Right lobe of liver (tissue), 6 donors: ENCODE data around the gene MMAB. TPM values are rescaled to one million over a fixed set of nuclear protein-coding genes. Genes with fewer than 3 reads are reported as not detected.
A peak's percentile ranks its signal among the peaks of the same experiment; 100 is the strongest.

Experiments
- ATAC-seq, 4 donors: fragments of 200-7000 bp; cut with Tn5 transposase; one replicate each; pipeline ENCODE4 v1.9.1; 2020; ENCODE audit warnings: mild to moderate bottlenecking in 4 of 4, moderate library complexity in 4 of 4
- DNase-seq, 3 donors: peaks; one replicate each; pipeline ENCODE4 v3.0.0-alpha.2; 2020
- H3K27ac ChIP-seq, 3 donors: fragments of 200-600 bp; one replicate each; pipeline ENCODE4 v1.8.0; 2022
- H3K27me3 ChIP-seq, 2 donors: fragments of 200-600 bp; one replicate each; pipeline ENCODE4 v1.8.0; 2022
- H3K36me3 ChIP-seq, 4 donors: fragments of 200-600 bp; sonication (generic) in 1 of 4; one replicate each; pipeline versions ENCODE4 v1.5.1 to v1.8.0; 2017 to 2022; ENCODE audit warnings: control low read depth in 1 of 4
- H3K4me1 ChIP-seq, 4 donors: fragments of 200-600 bp; sonication (generic) in 1 of 4; one replicate each; pipeline versions ENCODE4 v1.5.1 to v1.8.0; 2017 to 2022; ENCODE audit warnings: control low read depth in 1 of 4
- H3K4me3 ChIP-seq, 3 donors: fragments of 200-600 bp; one replicate each; pipeline ENCODE4 v1.8.0; 2022
- H3K9me3 ChIP-seq, 4 donors: fragments of 200-600 bp; sonication (generic) in 1 of 4; one replicate each; pipeline versions ENCODE4 v1.5.1 to v1.8.0; 2017 to 2022; ENCODE audit warnings: control low read depth in 1 of 4
- CTCF ChIP-seq, 4 donors: fragments of 200-600 bp in 3 of 4; fragments of 450-650 bp in 1 of 4; IDR thresholded peaks; one replicate each; pipeline versions ENCODE4 v1.5.1 to v1.8.0; 2016 to 2022; ENCODE audit warnings: antibody characterized with exemption in 4 of 4, mild to moderate bottlenecking in 2 of 4
- POLR2A ChIP-seq: fragments of 450-650 bp; IDR thresholded peaks from one replicate; pipeline ENCODE4 v1.6.1; 2017; ENCODE audit warnings: antibody characterized with exemption, mild to moderate bottlenecking
- WGBS: methylation state at CpG from one replicate; pipeline ENCODE4 v1.1.6; 2018; ENCODE audit warnings: low coverage, low lambda C conversion rate; ENCODE audit not compliant: insufficient coverage; ENCODE audit errors: missing lambda C conversion rate; 5-methylcytosine and 5-hydroxymethylcytosine counted together
- intact Hi-C, 2 donors: fragments of 100-400 bp; cut with DNase I; formaldehyde crosslinking; loops; one replicate each; pipeline versions ENCODE4 v1.11.2 to v1.14.1; 2022
- total RNA-seq, 6 experiments: library from RNA; depleted of rRNA in 2 of 6; stranded (reverse); fragments of >200 nt in 2 of 6; fragmentation: NEBNext Ultra II Directional in 3 of 6; extraction: Animal tissue kit (Norgen Biotek cat#: 25700) in 3 of 6; gene quantifications; one replicate each; pipeline versions ENCODE4 v1.1.0 to v1.2.4, GENCODE V29; 2016 to 2023
- donor health status: DM: no; HTN: yes; CAD: no.
- donor health status: DM: no; HTN: no; CAD: no.
- donor health status: DM: no; HTN: no; CAD: no.
- donor health status: DM: no; HTN: yes; CAD: no.
- donor health status: DM: no; HTN: yes; CAD: no.

MMAB gene
- total RNA-seq, 6 experiments from 2014 or later = 42.6 to 99.8 (median 65.2) TPM

DNA sequence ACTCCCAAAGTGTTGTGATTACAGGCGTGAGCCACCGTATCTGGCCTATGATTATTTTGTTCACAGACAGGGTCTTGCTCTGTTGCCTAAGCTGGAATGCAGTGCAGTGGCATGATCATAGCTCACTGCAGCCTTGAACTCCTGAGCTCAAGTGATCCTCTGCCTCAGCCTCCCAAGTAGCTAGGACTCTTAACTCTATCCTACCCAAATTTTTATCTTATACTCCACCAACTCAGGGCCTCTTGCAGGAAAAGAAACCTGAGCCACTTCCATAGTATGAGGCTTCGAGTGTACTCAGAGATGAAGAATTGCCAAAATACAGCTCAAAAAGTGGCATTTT, 828 bp downstream of the MMAB start:
- Histone ChIP-seq H3K27me3 (no peaks in the 10 kb centered on the region), H3K27ac (peak overlapping the region; percentile 86 to 96 (median 93)), H3K4me1 (peaks cover 0 to 52% (median 24%) of the 10 kb centered on the region in 4 donors), H3K4me3 (peak overlapping the region; percentile 66 to 77 (median 68)), H3K36me3 (peaks cover 0 to 34% (median 2%) of the 10 kb centered on the region in 4 donors), H3K9me3 (no peaks in the 10 kb centered on the region)
- no peak for TF ChIP-seq POLR2A
- TF ChIP-seq CTCF (IDR thresholded peaks at IDR 0.05) = no peak
- WGBS = 20% methylated on average over 3 of the region's 3 CpGs
- DNase-seq (no peak), ATAC-seq (no peak)
- intact Hi-C loops = no loop called here

DNA sequence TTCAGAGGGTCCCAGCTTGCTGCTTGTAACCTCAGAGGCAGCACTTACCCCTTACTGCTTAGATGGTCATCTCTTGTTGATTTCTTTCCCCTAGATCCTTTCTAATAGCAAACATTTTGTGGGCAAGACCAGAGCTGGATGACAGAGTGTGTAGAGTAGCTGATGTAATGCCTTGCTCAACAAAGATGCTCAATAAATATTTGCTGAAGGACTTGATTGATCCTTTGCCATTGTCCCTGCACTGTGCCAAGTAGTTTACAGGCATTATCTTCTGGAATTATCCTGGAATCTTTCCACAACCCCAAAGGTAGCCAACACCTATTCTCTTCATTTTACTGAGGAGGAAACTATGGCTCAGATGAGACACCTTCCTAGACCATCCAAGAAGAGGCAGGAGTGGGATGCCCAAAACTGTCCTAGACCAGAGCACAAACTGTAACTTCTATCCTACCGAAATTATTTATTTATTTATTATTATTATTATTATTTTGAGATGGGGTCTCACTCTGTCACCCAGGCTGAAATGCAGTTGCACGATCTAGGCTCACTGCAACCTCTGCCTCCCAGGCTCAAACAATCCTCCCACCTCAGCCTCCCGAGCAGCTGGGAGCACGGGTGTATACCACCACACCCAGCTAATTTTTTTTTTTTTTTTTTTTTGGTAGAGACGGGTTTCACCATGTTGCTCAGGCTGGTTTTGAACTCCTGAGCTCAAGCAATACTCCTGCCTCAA, 1.4 kb downstream of the MMAB start:
- intact Hi-C loops = no loop called here
- Histone ChIP-seq H3K4me1 (peaks cover 0 to 52% (median 23%) of the 10 kb centered on the region in 4 donors), H3K27ac (peak overlapping the region; percentile 86 to 96 (median 93)), H3K27me3 (no peaks in the 10 kb centered on the region), H3K9me3 (no peaks in the 10 kb centered on the region), H3K36me3 (peaks cover 0 to 28% (median under 1%) of the 10 kb centered on the region in 4 donors), H3K4me3 (peak overlapping the region in 1 of 3 donors; percentile 77)
- 53% methylated on average over 5 of the region's 5 CpGs for WGBS
- DNase-seq = peak in 2 of 3 donors; percentile 22 to 74
- TF ChIP-seq POLR2A = no peak
- TF ChIP-seq CTCF (IDR thresholded peaks at IDR 0.05) = no peak
- ATAC-seq = peak; percentile 5 to 44 (median 26)

GRCh38 chr12:109568486-109568885, 4.8 kb downstream of the MMAB start:
- 49% methylated on average over 4 of the region's 7 CpGs for WGBS
- H3K9me3 ChIP-seq = no peaks in the 10 kb centered on the region
- DNase-seq = peak in 1 of 3 donors; percentile 21
- H3K27me3 ChIP-seq = no peaks in the 10 kb centered on the region
- no peak for TF ChIP-seq POLR2A
- TF ChIP-seq CTCF (IDR thresholded peaks at IDR 0.05) = no peak
- peaks cover 0 to 46% (median 10%) of the 10 kb centered on the region in 4 donors for H3K36me3 ChIP-seq
- H3K27ac ChIP-seq = peak overlapping the region in 1 of 3 donors; percentile 45
- H3K4me1 ChIP-seq = peaks cover 0 to 26% (median 12%) of the 10 kb centered on the region in 4 donors
- no peak overlapping the region for H3K4me3 ChIP-seq
- ATAC-seq = no peak
- intact Hi-C loops = no loop called here

DNA sequence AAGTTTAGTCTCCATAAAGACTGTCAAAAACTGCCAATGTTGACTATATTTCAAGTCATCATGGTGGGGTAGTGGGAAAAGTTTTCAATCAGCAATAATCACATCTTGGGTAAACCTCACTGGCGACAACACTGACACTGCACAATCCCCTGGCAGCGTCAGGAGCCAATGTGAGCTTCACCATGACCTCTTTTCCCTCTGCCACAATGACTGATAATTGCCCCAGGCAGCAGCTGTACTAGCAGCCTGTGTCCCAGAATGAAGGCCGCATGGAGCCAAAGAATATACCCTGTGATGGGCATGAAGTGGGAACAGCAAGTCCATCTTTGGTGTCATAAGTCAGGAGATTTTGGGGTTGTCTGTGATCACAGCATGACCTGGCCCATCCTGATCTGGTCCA, 5.3 kb downstream of the MMAB start:
- Histone ChIP-seq H3K9me3 (no peaks in the 10 kb centered on the region), H3K36me3 (peaks cover 0 to 51% (median 10%) of the 10 kb centered on the region in 4 donors), H3K27ac (peak overlapping the region in 1 of 3 donors; percentile 45), H3K4me3 (no peak overlapping the region), H3K4me1 (peaks cover 0 to 26% (median 12%) of the 10 kb centered on the region in 4 donors), H3K27me3 (no peaks in the 10 kb centered on the region)
- intact Hi-C loops = no loop called here
- ATAC-seq (peak in 1 of 4 donors; percentile 15), DNase-seq (peak in 1 of 3 donors; percentile 31)
- TF ChIP-seq POLR2A = no peak
- no peak for TF ChIP-seq CTCF (IDR thresholded peaks at IDR 0.05)
- 58% methylated on average over 3 of the region's 3 CpGs for WGBS
